IMR-90 (cell line): ENCODE measurements around the gene CHRD. TPM values are rescaled to one million over a fixed set of nuclear protein-coding genes. Genes with fewer than 3 reads are reported as not detected.
A peak's percentile ranks its signal among the peaks of the same experiment; 100 is the strongest.

Experiments used
- ATAC-seq: fragments of 200-7000 bp; cut with Tn5 transposase; 2 replicates; pipeline ENCODE4 v1.9.1; 2020; ENCODE audit warnings: low read depth, mild to moderate bottlenecking, moderate library complexity
- BruUV-seq: library from RNA; stranded (reverse); fragments of 400-500 nt; replicated peaks from 2 replicates; lab custom pipeline; 2021; lab: Mats Ljungman, UMichigan
- CTCF ChIA-PET: fragments of 300-600 bp; formaldehyde crosslinking; extraction: SDS; loops from one replicate; lab custom pipeline; 2021; ENCODE audit warnings: antibody characterized with exemption; lab: Yijun Ruan, JAX
- POLR2A ChIA-PET: fragments of 300-600 bp; sonication (Branson Sonifier 250); formaldehyde crosslinking; loops from one replicate; lab custom pipeline; 2022; ENCODE audit warnings: antibody characterized with exemption; ENCODE audit not compliant: unreplicated experiment; lab: Charles Lee
- DNase-seq: peaks from one replicate; pipeline ENCODE4 v3.0.0; 2013
- H2AFZ ChIP-seq: replicated peaks from 2 replicates; pipeline ENCODE3; 2013; ENCODE audit warnings: low read length, mild to moderate bottlenecking; ENCODE audit not compliant: poor library complexity
- H2AK5ac ChIP-seq: 2 replicates; pipeline ENCODE4 v1.6.1; 2013; ENCODE audit warnings: low read depth, low read length, inconsistent platforms
- H2AK9ac ChIP-seq: replicated peaks from 2 replicates; pipeline ENCODE3; 2013; ENCODE audit warnings: mild to moderate bottlenecking, low read depth, low read length, moderate library complexity; ENCODE audit not compliant: poor library complexity
- H2BK120ac ChIP-seq: 2 replicates; pipeline ENCODE4 v1.6.1; 2013; ENCODE audit warnings: low read depth, low read length, inconsistent platforms
- H2BK15ac ChIP-seq: 3 replicates; pipeline ENCODE4 v1.6.1; 2013; ENCODE audit warnings: low read depth, low read length, inconsistent platforms
- H2BK20ac ChIP-seq: 2 replicates; pipeline ENCODE4 v1.6.1; 2013; ENCODE audit warnings: low read depth, mild to moderate bottlenecking, inconsistent platforms, low read length, moderate library complexity
- H2BK5ac ChIP-seq: 2 replicates; pipeline ENCODE4 v1.6.1; 2013; ENCODE audit warnings: mild to moderate bottlenecking, low read depth, low read length, inconsistent platforms; ENCODE audit not compliant: poor library complexity, severe bottlenecking
- H3K14ac ChIP-seq: replicated peaks from 2 replicates; pipeline ENCODE4 v1.6.1; 2013; ENCODE audit warnings: low read depth, low read length, inconsistent platforms
- H3K18ac ChIP-seq: 2 replicates; pipeline ENCODE4 v1.6.1; 2013; ENCODE audit warnings: low read depth, low read length, control low read depth
- H3K23ac ChIP-seq: 2 replicates; pipeline ENCODE4 v1.6.1; 2013; ENCODE audit warnings: low read depth, low read length, inconsistent platforms
- H3K27ac ChIP-seq: 2 replicates; pipeline ENCODE4 v1.5.1; 2013; ENCODE audit warnings: mild to moderate bottlenecking, control low read depth, low read length; ENCODE audit not compliant: insufficient read depth
- H3K27me3 ChIP-seq: 2 replicates; pipeline ENCODE4 v1.6.1; 2013; ENCODE audit warnings: low read length; ENCODE audit not compliant: control insufficient read depth, insufficient read depth
- H3K36me3 ChIP-seq: 2 replicates; pipeline ENCODE4 v1.6.1; 2013; ENCODE audit warnings: low read length, mixed read lengths; ENCODE audit not compliant: control insufficient read depth, insufficient read depth
- H3K4ac ChIP-seq: 2 replicates; pipeline ENCODE4 v1.6.1; 2013; ENCODE audit warnings: low read depth, low read length, inconsistent platforms
- H3K4me1 ChIP-seq: 2 replicates; pipeline ENCODE4 v1.6.1; 2013; ENCODE audit warnings: low read length, mixed read lengths; ENCODE audit not compliant: control insufficient read depth, insufficient read depth
- H3K4me2 ChIP-seq: 2 replicates; pipeline ENCODE4 v1.6.1; 2013; ENCODE audit warnings: low read depth, mild to moderate bottlenecking, control low read depth, low read length, moderate library complexity
- H3K4me3 ChIP-seq: 2 replicates; pipeline ENCODE4 v1.5.1; 2013; ENCODE audit warnings: low read depth, mild to moderate bottlenecking, control low read depth, low read length, moderate library complexity; ENCODE audit not compliant: insufficient read depth
- H3K56ac ChIP-seq: 2 replicates; pipeline ENCODE4 v1.6.1; 2013; ENCODE audit warnings: low read length, inconsistent platforms; ENCODE audit not compliant: insufficient read depth; ENCODE audit errors: extremely low read depth
- H3K79me1 ChIP-seq, 2 experiments: 2 replicates each; pipeline ENCODE4 v1.6.1; 2013; ENCODE audit warnings: low read length in 2 of 2, inconsistent platforms in 1 of 2, low read depth in 1 of 2
- H3K9ac ChIP-seq: 2 replicates; pipeline ENCODE4 v1.6.1; 2013; ENCODE audit warnings: low read depth, low read length, control low read depth
- H3K9me1 ChIP-seq: 2 replicates; pipeline ENCODE4 v1.6.1; 2013; ENCODE audit warnings: low read length, inconsistent platforms; ENCODE audit not compliant: insufficient read depth
- H3K9me3 ChIP-seq: 2 replicates; pipeline ENCODE4 v1.6.1; 2013; ENCODE audit warnings: low read length; ENCODE audit not compliant: control insufficient read depth, insufficient read depth
- H4K20me1 ChIP-seq: 2 replicates; pipeline ENCODE4 v1.6.1; 2013; ENCODE audit warnings: low read length, inconsistent platforms; ENCODE audit not compliant: insufficient read depth
- H4K5ac ChIP-seq: 2 replicates; pipeline ENCODE4 v1.6.1; 2013; ENCODE audit warnings: mild to moderate bottlenecking, low read depth, low read length, control low read depth
- H4K8ac ChIP-seq, 2 experiments: 2 replicates each; pipeline ENCODE4 v1.6.1; 2013; ENCODE audit warnings: low read depth in 2 of 2, low read length in 2 of 2, control low read depth in 1 of 2, inconsistent platforms in 1 of 2
- H4K91ac ChIP-seq: 2 replicates; pipeline ENCODE4 v1.6.1; 2013; ENCODE audit warnings: low read depth, low read length, inconsistent platforms; ENCODE audit not compliant: insufficient read depth
- BHLHE40 ChIP-seq: fragments of 150-350 bp; IDR thresholded peaks from 2 replicates; pipeline ENCODE4 v1.6.1; 2016; ENCODE audit warnings: mild to moderate bottlenecking, low read depth, low read length
- CEBPB ChIP-seq: IDR thresholded peaks from 2 replicates; pipeline ENCODE4 v1.6.1; 2012; ENCODE audit warnings: low read depth, low read length, improper control_type of control experiment
- CHD1 ChIP-seq: IDR thresholded peaks from 2 replicates; pipeline ENCODE4 v1.6.1; 2012; ENCODE audit warnings: low read depth, low read length, improper control_type of control experiment
- CTCF ChIP-seq: conservative IDR thresholded peaks from 2 replicates; pipeline ENCODE4 v1.5.1; 2012; ENCODE audit warnings: mild to moderate bottlenecking, low read depth, low read length, improper control_type of control experiment
- FOS ChIP-seq: fragments of 150-350 bp; IDR thresholded peaks from 2 replicates; pipeline ENCODE4 v1.6.1; 2016; ENCODE audit warnings: low read depth, low read length
- MAFK ChIP-seq: IDR thresholded peaks from 2 replicates; pipeline ENCODE4 v1.6.1; 2012; ENCODE audit warnings: low read depth, low read length, improper control_type of control experiment
- MAZ ChIP-seq: IDR thresholded peaks from 2 replicates; pipeline ENCODE4 v1.6.1; 2012; ENCODE audit warnings: low read depth, mild to moderate bottlenecking, low read length, improper control_type of control experiment, moderate library complexity, borderline replicate concordance
- NFE2L2 ChIP-seq: fragments of 150-350 bp; IDR thresholded peaks from 2 replicates; pipeline ENCODE4 v1.6.1; 2016; ENCODE audit warnings: low read depth, mild to moderate bottlenecking, low read length
- POLR2A ChIP-seq: IDR thresholded peaks from 2 replicates; pipeline ENCODE4 v1.6.1; 2012; ENCODE audit warnings: mild to moderate bottlenecking, low read depth, low read length
- RAD21 ChIP-seq: IDR thresholded peaks from 2 replicates; pipeline ENCODE4 v1.6.1; 2012; ENCODE audit warnings: low read length, improper control_type of control experiment
- RCOR1 ChIP-seq: IDR thresholded peaks from 2 replicates; pipeline ENCODE4 v1.6.1; 2012; ENCODE audit warnings: mild to moderate bottlenecking, low read length, improper control_type of control experiment; ENCODE audit not compliant: insufficient replicate concordance
- RFX5 ChIP-seq: IDR thresholded peaks from 2 replicates; pipeline ENCODE4 v1.8.0; 2012; ENCODE audit warnings: low read depth, mild to moderate bottlenecking, low read length, moderate library complexity
- SMC3 ChIP-seq: fragments of 150-350 bp; IDR thresholded peaks from 2 replicates; pipeline ENCODE4 v1.6.1; 2016; ENCODE audit warnings: low read depth, mild to moderate bottlenecking, antibody characterized with exemption, low read length, moderate library complexity
- WGBS, 2 experiments: methylation state at CpG; one replicate each; pipeline versions ENCODE4 v1.1.5 to v1.1.7; 2013; ENCODE audit warnings: missing lambda C conversion rate in 2 of 2; ENCODE audit not compliant: insufficient read length in 1 of 2; ENCODE audit errors: extremely low coverage in 2 of 2; 5-methylcytosine and 5-hydroxymethylcytosine counted together
- dilution Hi-C: fragments of 300-500 bp; cut with HindIII; formaldehyde crosslinking; loops from one replicate; pipeline ENCODE4 v1.14.3; 2018; ENCODE audit warnings: low sequenced_read_pairs; ENCODE audit not compliant: unreplicated experiment
- in situ Hi-C: fragments of 300-500 bp; cut with MboI; formaldehyde crosslinking; loops from 3 replicates; pipeline ENCODE4 v1.14.3; 2019; ENCODE audit warnings: low sequenced_read_pairs, inconsistent platforms, mixed read lengths
- intact Hi-C: fragments of 100-400 bp; cut with micrococcal nuclease; formaldehyde crosslinking; loops from 2 replicates; pipeline ENCODE4 v1.10.0; 2022
- polyA plus RNA-seq, 3 experiments: library from polyadenylated mRNA; depleted of rRNA; stranded (reverse); fragments of >200 nt; gene quantifications; 2 replicates each; pipeline ENCODE4 v1.2.3, GENCODE V29; 2012; ENCODE audit warnings: low replicate concordance in 1 of 3
- total RNA-seq: library from RNA; depleted of rRNA; stranded (reverse); fragments of >200 nt; gene quantifications from 2 replicates; pipeline ENCODE4 v1.2.3, GENCODE V29; 2012
- TF ChIP-seq, protein P1 (sequence below): fragments of 150-350 bp; IDR thresholded peaks from 2 replicates; pipeline ENCODE4 v1.6.1; 2016; ENCODE audit warnings: low read depth, mild to moderate bottlenecking, low read length, moderate library complexity, borderline replicate concordance
- TF ChIP-seq, protein P2 (sequence below): fragments of 150-350 bp; IDR thresholded peaks from 2 replicates; pipeline ENCODE4 v1.6.1; 2017; ENCODE audit warnings: mild to moderate bottlenecking, antibody characterized with exemption, low read length, low read depth

Gene CHRD
- total and polyA plus RNA-seq, 2 of the 4 experiments (the other 2 are of a cell fraction): under 0.01 to 0.09 TPM

DNA sequence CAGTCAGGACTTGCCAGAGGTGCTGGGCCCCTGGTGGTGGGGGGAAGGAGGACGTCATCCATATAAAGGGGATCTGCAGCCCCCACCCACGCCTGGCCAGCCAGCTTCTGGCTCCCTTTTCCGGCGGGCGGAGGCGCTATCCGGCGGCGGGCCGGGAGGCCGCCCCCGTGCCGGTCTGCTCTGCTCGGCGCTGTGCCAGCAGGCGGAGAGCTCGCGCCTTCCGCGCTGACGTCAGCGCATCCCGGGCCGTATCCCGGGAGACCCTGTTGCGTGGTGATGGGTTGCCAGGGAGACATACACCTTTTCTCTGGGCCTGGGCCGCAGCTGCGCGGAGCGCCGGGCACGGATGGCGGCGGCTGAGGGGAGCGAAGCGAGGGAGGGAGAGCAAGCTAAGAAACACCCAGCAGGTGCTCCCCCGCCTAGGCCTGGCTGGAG, 41.3 kb upstream of the CHRD start:
- WGBS, 2 experiments: 0% methylated on average over 20 of the region's 37 CpGs; no CpG with 5 or more reads in 1 of the 2 experiments
- Histone ChIP-seq H4K91ac (no peak overlapping the region), H3K9ac (peak overlapping the region; percentile 30; the same call in 1 of the 2 replicates), H3K4me3 (peak overlapping the region; percentile 7; the same call in 1 of the 2 replicates), H3K4me1 (peaks cover 36% of the 10 kb centered on the region), H4K5ac (no peak overlapping the region), H3K14ac (0 out of 2 replicates have a peak overlapping the region, but pooled peaks have one; percentile 19), H4K20me1 (peaks cover 45% of the 10 kb centered on the region), H3K27me3 (no peaks in the 10 kb centered on the region), H3K4me2 (peak overlapping the region; percentile 37), H3K27ac (peak overlapping the region; percentile 24), H2BK15ac (no peak overlapping the region), H3K56ac (no peak overlapping the region), H3K79me1 (peaks cover 18 to 86% of the 10 kb centered on the region in 2 experiments; a peak in 3 of 4 replicates), H3K36me3 (peaks cover 30% of the 10 kb centered on the region), H3K23ac (peak overlapping the region; percentile 68; the same call in 1 of the 2 replicates), H3K9me3 (no peaks in the 10 kb centered on the region), H2BK20ac (0 out of 2 replicates have a peak overlapping the region, but pooled peaks have one; percentile 22), H3K9me1 (peaks cover 25% of the 10 kb centered on the region), H4K8ac (peak overlapping the region in 1 of 2 experiments; percentile 48; a peak in 1 of 4 replicates), H2BK5ac (peak overlapping the region; percentile 27), H2AK5ac (peak overlapping the region; percentile 84), H2AK9ac (peak overlapping the region; percentile 81), H2BK120ac (no peak overlapping the region; the same call in 1 of the 2 replicates), H3K18ac (no peak overlapping the region), H2AFZ (peak overlapping the region; percentile 82), H3K4ac (peak overlapping the region; percentile 62; the same call in 1 of the 2 replicates)
- in situ Hi-C loops: no loop called here
- peak; percentile 87 for DNase-seq
- intact Hi-C loops: no loop called here
- dilution Hi-C loops: no loop called here
- ATAC-seq: peak; percentile 22
- ChIA-PET POLR2A (interaction anchor here (2.2 kb wide), 1 partner anchor 23 kb away, joined by 5 read pairs; no protein-coding TSS in a partner anchor), CTCF (interaction anchor here (1.3 kb wide), 1 partner anchor 19 kb away, joined by 3 read pairs; no protein-coding TSS in a partner anchor)
- no TSS peak for BruUV-seq
- TF ChIP-seq CHD1 (no peak), RAD21 (no peak), POLR2A (no peak), RFX5 (peak; percentile 84), CTCF (0 out of 2 replicates have a peak, but pooled peaks have one; percentile 9), MAZ (0 out of 2 replicates have a peak, but pooled peaks have one; percentile 20), CEBPB (no peak), FOS (no peak), BHLHE40 (peak; percentile 39; the same call in 1 of the 2 replicates), MAFK (peak; percentile 78), SMC3 (peak; percentile 11; the same call in 1 of the 2 replicates), NFE2L2 (no peak), RCOR1 (no peak)
- TF ChIP-seq, protein P1, sequence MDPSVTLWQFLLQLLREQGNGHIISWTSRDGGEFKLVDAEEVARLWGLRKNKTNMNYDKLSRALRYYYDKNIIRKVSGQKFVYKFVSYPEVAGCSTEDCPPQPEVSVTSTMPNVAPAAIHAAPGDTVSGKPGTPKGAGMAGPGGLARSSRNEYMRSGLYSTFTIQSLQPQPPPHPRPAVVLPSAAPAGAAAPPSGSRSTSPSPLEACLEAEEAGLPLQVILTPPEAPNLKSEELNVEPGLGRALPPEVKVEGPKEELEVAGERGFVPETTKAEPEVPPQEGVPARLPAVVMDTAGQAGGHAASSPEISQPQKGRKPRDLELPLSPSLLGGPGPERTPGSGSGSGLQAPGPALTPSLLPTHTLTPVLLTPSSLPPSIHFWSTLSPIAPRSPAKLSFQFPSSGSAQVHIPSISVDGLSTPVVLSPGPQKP: no peak
- TF ChIP-seq, protein P2, sequence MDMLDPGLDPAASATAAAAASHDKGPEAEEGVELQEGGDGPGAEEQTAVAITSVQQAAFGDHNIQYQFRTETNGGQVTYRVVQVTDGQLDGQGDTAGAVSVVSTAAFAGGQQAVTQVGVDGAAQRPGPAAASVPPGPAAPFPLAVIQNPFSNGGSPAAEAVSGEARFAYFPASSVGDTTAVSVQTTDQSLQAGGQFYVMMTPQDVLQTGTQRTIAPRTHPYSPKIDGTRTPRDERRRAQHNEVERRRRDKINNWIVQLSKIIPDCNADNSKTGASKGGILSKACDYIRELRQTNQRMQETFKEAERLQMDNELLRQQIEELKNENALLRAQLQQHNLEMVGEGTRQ: no peak
